Vagina (tissue), 2 donors: ENCODE data around the gene HBE1. TPM values are rescaled to one million over a fixed set of nuclear protein-coding genes. Genes with fewer than 3 reads are reported as not detected.

Source experiments
- DNase-seq, 2 donors: peaks; one replicate each; pipeline ENCODE4 v3.0.0-alpha.2; 2017; ENCODE audit errors: extremely low spot score in 2 of 2
- H3K27ac ChIP-seq: fragments of 200-600 bp; sonication (generic); one replicate; pipeline ENCODE4 v1.5.1; 2019
- H3K27me3 ChIP-seq: fragments of 200-600 bp; sonication (generic); one replicate; pipeline ENCODE4 v1.5.1; 2019
- H3K36me3 ChIP-seq, 2 donors: fragments of 200-600 bp; sonication (generic); one replicate each; pipeline ENCODE4 v1.5.1; 2017 to 2019
- H3K4me1 ChIP-seq: fragments of 200-600 bp; sonication (generic); one replicate; pipeline ENCODE4 v1.5.1; 2019
- H3K4me3 ChIP-seq, 2 donors: fragments of 200-600 bp; sonication (generic); 1 replicate in 1 of 2; 2 replicates in 1 of 2; pipeline ENCODE4 v1.5.1; 2016 to 2019
- H3K9me3 ChIP-seq: fragments of 200-600 bp; sonication (generic); one replicate; pipeline ENCODE4 v1.5.1; 2019
- CTCF ChIP-seq, 3 experiments: fragments of 450-650 bp in 2 of 3; fragments of 200-600 bp in 1 of 3; sonication (generic) in 1 of 3; IDR thresholded peaks; one replicate each; pipeline ENCODE4 v1.5.1; 2017 to 2019; ENCODE audit warnings: antibody characterized with exemption in 3 of 3, mild to moderate bottlenecking in 2 of 3, moderate library complexity in 2 of 3
- POLR2A ChIP-seq, 2 donors: fragments of 450-650 bp; IDR thresholded peaks; one replicate each; pipeline ENCODE4 v1.6.1; 2017; ENCODE audit warnings: antibody characterized with exemption in 2 of 2, mild to moderate bottlenecking in 2 of 2, moderate library complexity in 2 of 2
- POLR2AphosphoS5 ChIP-seq, 2 donors: sonication (generic); formaldehyde crosslinking; IDR thresholded peaks; one replicate each; pipeline ENCODE4 v1.9.0; 2017; ENCODE audit warnings: antibody characterized with exemption in 2 of 2, mild to moderate bottlenecking in 2 of 2, low read depth in 1 of 2; ENCODE audit not compliant: insufficient read depth in 1 of 2
- intact Hi-C: fragments of 100-400 bp; cut with DNase I; formaldehyde crosslinking; loops from one replicate; pipeline ENCODE4 v1.15.1; 2023
- total RNA-seq: library from RNA; depleted of rRNA; stranded (reverse); fragments of >200 nt; gene quantifications from one replicate; pipeline ENCODE4 v1.2.3, GENCODE V29; 2016

The HBE1 gene
- total RNA-seq, 1 donor from 2014 or later: not detected

GRCh38 chr11:5225480-5225871 is 44.3 kb downstream of the HBE1 start:
- Histone ChIP-seq H3K27me3 (no peaks in the 10 kb centered on the region), H3K36me3 (no peaks in the 10 kb centered on the region), H3K9me3 (no peaks in the 10 kb centered on the region), H3K4me3 (no peak overlapping the region), H3K4me1 (no peaks in the 10 kb centered on the region), H3K27ac (no peak overlapping the region)
- TF ChIP-seq POLR2A (IDR thresholded peaks at IDR 0.05) (no peak), CTCF (IDR thresholded peaks at IDR 0.05) (no peak), POLR2AphosphoS5 (IDR thresholded peaks at IDR 0.05; ENCODE audit: insufficient read depth in 1 of 2, low read depth in 1 of 2) (no peak)
- no peak for DNase-seq
- intact Hi-C loops: no loop called here

DNA sequence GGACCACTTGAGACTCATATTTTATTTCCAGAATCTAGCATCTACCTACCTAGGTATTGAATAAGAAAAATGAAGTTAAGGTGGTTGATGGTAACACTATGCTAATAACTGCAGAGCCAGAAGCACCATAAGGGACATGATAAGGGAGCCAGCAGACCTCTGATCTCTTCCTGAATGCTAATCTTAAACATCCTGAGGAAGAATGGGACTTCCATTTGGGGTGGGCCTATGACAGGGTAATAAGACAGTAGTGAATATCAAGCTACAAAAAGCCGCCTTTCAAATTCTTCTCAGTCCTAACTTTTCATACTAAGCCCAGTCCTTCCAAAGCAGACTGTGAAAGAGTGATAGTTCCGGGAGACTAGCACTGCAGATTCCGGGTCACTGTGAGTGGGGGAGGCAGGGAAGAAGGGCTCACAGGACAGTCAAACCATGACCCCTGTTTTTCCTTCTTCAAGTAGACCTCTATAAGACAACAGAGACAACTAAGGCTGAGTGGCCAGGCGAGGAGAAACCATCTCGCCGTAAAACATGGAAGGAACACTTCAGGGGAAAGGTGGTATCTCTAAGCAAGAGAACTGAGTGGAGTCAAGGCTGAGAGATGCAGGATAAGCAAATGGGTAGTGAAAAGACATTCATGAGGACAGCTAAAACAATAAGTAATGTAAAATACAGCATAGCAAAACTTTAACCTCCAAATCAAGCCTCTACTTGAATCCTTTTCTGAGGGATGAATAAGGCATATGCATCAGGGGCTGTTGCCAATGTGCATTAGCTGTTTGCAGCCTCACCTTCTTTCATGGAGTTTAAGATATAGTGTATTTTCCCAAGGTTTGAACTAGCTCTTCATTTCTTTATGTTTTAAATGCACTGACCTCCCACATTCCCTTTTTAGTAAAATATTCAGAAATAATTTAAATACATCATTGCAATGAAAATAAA is 44.9 kb downstream of the HBE1 start:
- TF ChIP-seq POLR2A (IDR thresholded peaks at IDR 0.05): no peak
- TF ChIP-seq POLR2AphosphoS5 (IDR thresholded peaks at IDR 0.05; ENCODE audit: insufficient read depth in 1 of 2, low read depth in 1 of 2): no peak
- no peak for TF ChIP-seq CTCF (IDR thresholded peaks at IDR 0.05)
- Histone ChIP-seq H3K9me3 (no peaks in the 10 kb centered on the region), H3K27ac (no peak overlapping the region), H3K27me3 (no peaks in the 10 kb centered on the region), H3K36me3 (no peaks in the 10 kb centered on the region), H3K4me3 (no peak overlapping the region), H3K4me1 (no peaks in the 10 kb centered on the region)
- DNase-seq: no peak
- intact Hi-C loops: no loop called here

DNA sequence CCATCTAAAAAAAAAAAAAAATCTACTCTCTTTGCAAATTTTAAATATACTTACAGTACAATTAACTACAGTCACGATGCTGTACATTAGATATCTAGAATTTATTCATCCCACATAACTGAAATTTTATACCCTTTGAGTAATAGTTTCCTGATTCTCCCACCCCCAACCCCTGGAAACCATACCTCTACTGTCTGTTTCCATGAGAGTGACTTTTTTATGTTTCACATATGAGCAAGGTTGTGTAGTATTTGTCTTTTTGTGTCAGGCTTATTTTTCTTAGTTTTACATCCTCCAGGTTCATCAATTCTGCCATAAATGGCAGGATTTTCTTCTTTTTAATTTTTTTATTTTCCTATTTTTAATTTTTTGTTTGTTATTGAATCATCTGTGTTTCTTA is 46.1 kb downstream of the HBE1 start:
- no peak for DNase-seq
- no peak for TF ChIP-seq CTCF (IDR thresholded peaks at IDR 0.05)
- no peak for TF ChIP-seq POLR2AphosphoS5 (IDR thresholded peaks at IDR 0.05; ENCODE audit: insufficient read depth in 1 of 2, low read depth in 1 of 2)
- no peak for TF ChIP-seq POLR2A (IDR thresholded peaks at IDR 0.05)
- intact Hi-C loops: no loop called here
- H3K36me3 ChIP-seq: no peaks in the 10 kb centered on the region
- H3K27ac ChIP-seq: no peak overlapping the region
- no peaks in the 10 kb centered on the region for H3K4me1 ChIP-seq
- H3K4me3 ChIP-seq: no peak overlapping the region
- no peaks in the 10 kb centered on the region for H3K9me3 ChIP-seq
- H3K27me3 ChIP-seq: no peaks in the 10 kb centered on the region

GRCh38 chr11:5223146-5223545 is 46.6 kb downstream of the HBE1 start:
- H3K4me3 ChIP-seq: no peak overlapping the region

More at GRCh38 chr11:5223146-5223545, 46.6 kb downstream of the HBE1 start:
- no peak for DNase-seq
- intact Hi-C loops: no loop called here
- no peaks in the 10 kb centered on the region for H3K36me3 ChIP-seq
- no peaks in the 10 kb centered on the region for H3K4me1 ChIP-seq
- H3K27ac ChIP-seq: no peak overlapping the region
- no peaks in the 10 kb centered on the region for H3K27me3 ChIP-seq
- TF ChIP-seq POLR2A (IDR thresholded peaks at IDR 0.05): no peak
- no peak for TF ChIP-seq POLR2AphosphoS5 (IDR thresholded peaks at IDR 0.05; ENCODE audit: insufficient read depth in 1 of 2, low read depth in 1 of 2)
- TF ChIP-seq CTCF (IDR thresholded peaks at IDR 0.05): no peak
- H3K9me3 ChIP-seq: no peaks in the 10 kb centered on the region

Other genes with a start within 250 kb of the HBE1 start
- not detected for gene OR52J3, start 223.4 kb downstream of the HBE1 start, total RNA-seq
- not detected for gene OR52E2, start 210.3 kb downstream of the HBE1 start, total RNA-seq
- not detected for gene OR52E1, start 200.4 kb downstream of the HBE1 start, total RNA-seq
- not detected for gene OR52A5, start 131.6 kb downstream of the HBE1 start, total RNA-seq
- gene OR52A1, start 115.2 kb downstream of the HBE1 start, total RNA-seq: not detected
- gene OR51V1, start 69.3 kb downstream of the HBE1 start, total RNA-seq: not detected
- 591 TPM for gene HBB, start 42.9 kb downstream of the HBE1 start, total RNA-seq
- not detected for gene HBD, start 35.5 kb downstream of the HBE1 start, total RNA-seq
- not detected for gene HBG1, start 20.1 kb downstream of the HBE1 start, total RNA-seq
- not detected for gene HBG2, start 15.2 kb downstream of the HBE1 start, total RNA-seq
- not detected for gene OR51B4, start 32.0 kb upstream of the HBE1 start, total RNA-seq
- gene OR51B2, start 54.4 kb upstream of the HBE1 start, total RNA-seq: not detected
- 1.2 TPM for gene OR51B5, start 73.6 kb upstream of the HBE1 start, total RNA-seq
- gene OR51B6, start 81.6 kb upstream of the HBE1 start, total RNA-seq: not detected
- not detected for gene OR51M1, start 113.9 kb upstream of the HBE1 start, total RNA-seq
- not detected for gene OR51Q1, start 152.2 kb upstream of the HBE1 start, total RNA-seq
- gene OR51I1, start 171.6 kb upstream of the HBE1 start, total RNA-seq: not detected
- gene OR51I2, start 179.4 kb upstream of the HBE1 start, total RNA-seq: not detected
- not detected for gene OR52D1, start 218.7 kb upstream of the HBE1 start, total RNA-seq
- gene UBQLN3, start 240.0 kb upstream of the HBE1 start, total RNA-seq: not detected
- gene UBQLNL, start 246.8 kb upstream of the HBE1 start, total RNA-seq: 0.98 TPM